H9 (cell line): Measurements from ENCODE around the gene SASH3. TPM values are rescaled to one million over a fixed set of nuclear protein-coding genes. Genes with fewer than 3 reads are reported as not detected.
A peak's percentile ranks its signal among the peaks of the same experiment; 100 is the strongest.

Experiments used
- DNase-seq: peaks from one replicate; pipeline ENCODE4 v3.0.0-alpha.2; 2017
- H2AFZ ChIP-seq: one replicate; pipeline ENCODE4 v1.6.1; 2013; ENCODE audit warnings: mild to moderate bottlenecking, low read length, control low read depth, moderate library complexity
- H2AK5ac ChIP-seq: 2 replicates; pipeline ENCODE4 v1.6.1; 2013; ENCODE audit warnings: low read length, control low read depth, mixed read lengths; ENCODE audit not compliant: insufficient read length
- H2BK120ac ChIP-seq: one replicate; pipeline ENCODE4 v1.6.1; 2013; ENCODE audit warnings: low read depth, mild to moderate bottlenecking, low read length, control low read depth, inconsistent platforms; ENCODE audit not compliant: poor library complexity, severe bottlenecking
- H2BK12ac ChIP-seq: 2 replicates; pipeline ENCODE4 v1.6.1; 2013; ENCODE audit warnings: low read length, control low read depth, mixed read lengths, low read depth; ENCODE audit not compliant: insufficient read length
- H2BK15ac ChIP-seq: 2 replicates; pipeline ENCODE4 v1.6.1; 2013; ENCODE audit warnings: low read depth, low read length, control low read depth
- H2BK20ac ChIP-seq: one replicate; pipeline ENCODE4 v1.6.1; 2013; ENCODE audit warnings: low read depth, mild to moderate bottlenecking, low read length, control low read depth, inconsistent platforms; ENCODE audit not compliant: poor library complexity, severe bottlenecking
- H2BK5ac ChIP-seq: 2 replicates; pipeline ENCODE4 v1.6.1; 2013; ENCODE audit warnings: low read length, control low read depth, mixed read lengths; ENCODE audit not compliant: insufficient read length
- H3K14ac ChIP-seq: 2 replicates; pipeline ENCODE4 v1.6.1; 2013; ENCODE audit warnings: low read length, control low read depth; ENCODE audit not compliant: insufficient read depth
- H3K18ac ChIP-seq: 2 replicates; pipeline ENCODE4 v1.6.1; 2013; ENCODE audit warnings: low read depth, mild to moderate bottlenecking, mixed read lengths, low read length, control low read depth; ENCODE audit not compliant: insufficient read length
- H3K23ac ChIP-seq: 2 replicates; pipeline ENCODE4 v1.6.1; 2013; ENCODE audit warnings: low read length, control low read depth, mixed read lengths, low read depth; ENCODE audit not compliant: insufficient read length
- H3K23me2 ChIP-seq: 2 replicates; pipeline ENCODE4 v1.6.1; 2013; ENCODE audit warnings: low read depth, mild to moderate bottlenecking, mixed read lengths, low read length, control low read depth; ENCODE audit not compliant: insufficient read length, poor library complexity, severe bottlenecking
- H3K27ac ChIP-seq: 2 replicates; pipeline ENCODE4 v1.5.1; 2013; ENCODE audit warnings: low read length, control low read depth, mixed read lengths, low read depth; ENCODE audit not compliant: insufficient read length
- H3K27me3 ChIP-seq: 2 replicates; pipeline ENCODE4 v1.6.1; 2013; ENCODE audit warnings: low read length, control low read depth, inconsistent platforms; ENCODE audit not compliant: insufficient read depth
- H3K4ac ChIP-seq: 2 replicates; pipeline ENCODE4 v1.6.1; 2013; ENCODE audit warnings: low read depth, mild to moderate bottlenecking, control low read depth, inconsistent platforms, low read length, moderate library complexity
- H3K4me1 ChIP-seq: 2 replicates; pipeline ENCODE4 v1.6.1; 2013; ENCODE audit warnings: low read length, control low read depth, inconsistent platforms; ENCODE audit not compliant: insufficient read depth
- H3K4me2 ChIP-seq: 2 replicates; pipeline ENCODE4 v1.6.1; 2013; ENCODE audit warnings: low read length, control low read depth, mixed read lengths; ENCODE audit not compliant: insufficient read length, insufficient read depth
- H3K56ac ChIP-seq: 2 replicates; pipeline ENCODE4 v1.6.1; 2013; ENCODE audit warnings: low read depth, mild to moderate bottlenecking, mixed read lengths, low read length, control low read depth; ENCODE audit not compliant: insufficient read length
- H3K79me1 ChIP-seq: 2 replicates; pipeline ENCODE4 v1.6.1; 2013; ENCODE audit warnings: low read depth, mild to moderate bottlenecking, moderate library complexity, low read length, control low read depth, inconsistent platforms; ENCODE audit not compliant: insufficient read depth, poor library complexity, severe bottlenecking
- H3K79me2 ChIP-seq: 2 replicates; pipeline ENCODE4 v1.6.1; 2013; ENCODE audit warnings: low read length, control low read depth, inconsistent platforms; ENCODE audit not compliant: insufficient read depth
- H3K9ac ChIP-seq: 2 replicates; pipeline ENCODE4 v1.6.1; 2013; ENCODE audit warnings: low read length, control low read depth, mixed read lengths; ENCODE audit not compliant: insufficient read length; ENCODE audit errors: extremely low read depth
- H3K9me3 ChIP-seq: one replicate; pipeline ENCODE4 v1.6.1; 2013; ENCODE audit warnings: low read depth, low read length, inconsistent platforms; ENCODE audit not compliant: control insufficient read depth
- H3T11ph ChIP-seq: one replicate; pipeline ENCODE4 v1.6.1; 2013; ENCODE audit warnings: mild to moderate bottlenecking, low read length, control low read depth, inconsistent platforms
- H4K20me1 ChIP-seq: one replicate; pipeline ENCODE4 v1.6.1; 2013; ENCODE audit not compliant: control insufficient read depth, insufficient read length, insufficient read depth
- H4K5ac ChIP-seq: 2 replicates; pipeline ENCODE4 v1.6.1; 2013; ENCODE audit warnings: low read depth, mild to moderate bottlenecking, mixed read lengths, low read length, control low read depth; ENCODE audit not compliant: insufficient read length
- H4K8ac ChIP-seq: replicated peaks from 2 replicates; pipeline ENCODE4 v1.6.1; 2013; ENCODE audit warnings: low read length, control low read depth, mixed read lengths, low read depth; ENCODE audit not compliant: insufficient read length
- H4K91ac ChIP-seq: 2 replicates; pipeline ENCODE4 v1.6.1; 2013; ENCODE audit warnings: low read depth, mild to moderate bottlenecking, moderate library complexity, mixed read lengths, low read length, control low read depth; ENCODE audit not compliant: insufficient read length
- H3K27ac Mint-ChIP-seq, 3 experiments: 2 replicates in 2 of 3; 3 replicates in 1 of 3; pipeline ENCODE4 v1.8.0; 2020 to 2021; ENCODE audit warnings: mixed read lengths in 3 of 3, mild to moderate bottlenecking in 1 of 3, moderate library complexity in 1 of 3
- H3K27me3 Mint-ChIP-seq: 2 replicates; pipeline ENCODE4 v1.8.0; 2021; ENCODE audit warnings: low read depth, mild to moderate bottlenecking, moderate library complexity, mixed read lengths
- H3K36me3 Mint-ChIP-seq, 3 experiments: 2 replicates in 2 of 3; 3 replicates in 1 of 3; pipeline ENCODE4 v1.8.0; 2020 to 2021; ENCODE audit warnings: low read depth in 3 of 3, mixed read lengths in 3 of 3; ENCODE audit not compliant: insufficient read depth in 1 of 3
- H3K4me1 Mint-ChIP-seq, 2 experiments: 2 replicates each; pipeline ENCODE4 v1.8.0; 2020; ENCODE audit warnings: mixed read lengths in 2 of 2
- H3K4me3 Mint-ChIP-seq, 2 experiments: 2 replicates in 1 of 2; 3 replicates in 1 of 2; pipeline ENCODE4 v1.8.0; 2020 to 2021; ENCODE audit warnings: mild to moderate bottlenecking in 2 of 2, mixed read lengths in 2 of 2, moderate library complexity in 1 of 2
- H3K9me3 Mint-ChIP-seq, 2 experiments: 2 replicates in 1 of 2; 3 replicates in 1 of 2; pipeline ENCODE4 v1.8.0; 2020; ENCODE audit warnings: mild to moderate bottlenecking in 2 of 2, mixed read lengths in 2 of 2, moderate library complexity in 1 of 2
- CTCF ChIP-seq: fragments of 200-600 bp; sonication (generic); conservative IDR thresholded peaks from 3 replicates; pipeline ENCODE4 v1.8.0; 2021; ENCODE audit warnings: antibody characterized with exemption, mild to moderate bottlenecking
- WGBS: extraction: QIAGEN DNeasy Blood & Tissue Kit; methylation state at CpG from one replicate; pipeline ENCODE4 v1.1.7; 2013; ENCODE audit warnings: missing lambda C conversion rate, low lambda C conversion rate, mixed read lengths; ENCODE audit not compliant: insufficient read length; ENCODE audit errors: extremely low coverage; 5-methylcytosine and 5-hydroxymethylcytosine counted together
- total RNA-seq: library from RNA; stranded (reverse); gene quantifications from 2 replicates; pipeline ENCODE4 v1.2.1, GENCODE V29; 2021

The SASH3 gene
- total RNA-seq, 1 experiment from 2014 or later: not detected

GRCh38 chrX:129793604-129794191 lies 13.9 kb downstream of the SASH3 start:
- WGBS: no CpG with 5 or more reads among the region's 20 CpGs
- Histone ChIP-seq H3K9ac (no peak overlapping the region), H2BK120ac (no peak overlapping the region), H2BK5ac (no peak overlapping the region), H2AFZ (no peak overlapping the region), H3K9me3 (no peaks in the 10 kb centered on the region), H3K79me2 (no peaks in the 10 kb centered on the region), H3K79me1 (no peaks in the 10 kb centered on the region), H3K4ac (no peak overlapping the region), H3K14ac (no peak overlapping the region), H3K18ac (no peak overlapping the region), H2AK5ac (no peak overlapping the region), H2BK20ac (no peak overlapping the region), H3K23me2 (no peaks in the 10 kb centered on the region), H4K8ac (no peak overlapping the region), H3K4me2 (no peak overlapping the region), H3T11ph (no peak overlapping the region), H4K5ac (no peak overlapping the region), H2BK12ac (no peak overlapping the region), H4K20me1 (no peaks in the 10 kb centered on the region), H3K4me1 (no peaks in the 10 kb centered on the region), H3K27ac (no peak overlapping the region), H3K27me3 (no peaks in the 10 kb centered on the region), H3K23ac (no peak overlapping the region), H4K91ac (no peak overlapping the region), H2BK15ac (no peak overlapping the region), H3K56ac (no peak overlapping the region)
- no peak for DNase-seq
- Mint-ChIP-seq H3K4me1 (no peaks in the 10 kb centered on the region), H3K36me3 (peaks cover 8 to 12% (median 11%) of the 10 kb centered on the region in 3 experiments), H3K27me3 (no peaks in the 10 kb centered on the region; the same call in 1 of the 2 replicates), H3K27ac (peak overlapping the region in 1 of 3 experiments; percentile 50; a peak in 1 of 7 replicates), H3K9me3 (peaks cover 0 to 70% of the 10 kb centered on the region in 2 experiments; a peak in 2 of 5 replicates), H3K4me3 (no peak overlapping the region)
- no peak for TF ChIP-seq CTCF
